SU-DHL-6 (cell line): Measurements from ENCODE around the gene ACP2.
"Not testable (repeated sequence)": the region's sequence is repeated elsewhere in the genome, so short reads cannot be mapped to it uniquely, and the experiment has no call there.

ENCODE experiments used
- H2AFZ ChIP-seq: fragments of 200-600 bp; sonication (generic); 2 replicates; pipeline ENCODE4 v1.6.1; 2014; ENCODE audit warnings: low read depth, mild to moderate bottlenecking, moderate library complexity, mixed read lengths, antibody characterized with exemption, low read length; ENCODE audit not compliant: severe bottlenecking
- H3F3A ChIP-seq: fragments of 200-600 bp; shearing (Covaris generic); 2 replicates; pipeline ENCODE4 v1.6.0; 2016; ENCODE audit warnings: antibody characterized with exemption, mild to moderate bottlenecking; ENCODE audit not compliant: insufficient read depth
- H3K27ac ChIP-seq: fragments of 200-600 bp; sonication (generic); 2 replicates; pipeline ENCODE4 v1.5.1; 2016; ENCODE audit warnings: low read depth, mild to moderate bottlenecking, low read length, moderate library complexity, mixed read lengths
- H3K27me3 ChIP-seq: fragments of 200-600 bp; sonication (generic), shearing (Covaris generic); 2 replicates; pipeline ENCODE4 v1.6.0; 2014; ENCODE audit warnings: mild to moderate bottlenecking, low read length
- H3K36me3 ChIP-seq: fragments of 200-600 bp; sonication (generic); 2 replicates; pipeline ENCODE4 v1.6.1; 2014; ENCODE audit warnings: mild to moderate bottlenecking, low read length, mixed read lengths
- H3K4me2 ChIP-seq: fragments of 300-600, 200-600 bp; shearing (Covaris generic), sonication (generic); 2 replicates; pipeline ENCODE4 v1.6.0; 2014; ENCODE audit warnings: low read length, low read depth, mild to moderate bottlenecking; ENCODE audit not compliant: poor library complexity, severe bottlenecking
- H3K4me3 ChIP-seq: fragments of 200-600 bp; sonication (generic); 2 replicates; pipeline ENCODE4 v1.5.1; 2014; ENCODE audit warnings: antibody characterized with exemption, low read length, mild to moderate bottlenecking, mixed read lengths; ENCODE audit not compliant: insufficient read depth, poor library complexity, severe bottlenecking
- H3K79me2 ChIP-seq: fragments of 200-600 bp; sonication (generic); 2 replicates; pipeline ENCODE4 v1.6.1; 2014; ENCODE audit warnings: mild to moderate bottlenecking, low read length, moderate library complexity; ENCODE audit not compliant: insufficient read depth
- H3K9ac ChIP-seq: fragments of 200-600 bp; sonication (generic); 2 replicates; pipeline ENCODE4 v1.7.0; 2014; ENCODE audit warnings: mild to moderate bottlenecking, low read length
- H3K9me2 ChIP-seq: fragments of 200-600 bp; sonication (generic); replicated peaks from 2 replicates; pipeline ENCODE4 v1.6.1; 2014; ENCODE audit warnings: low read length; ENCODE audit not compliant: insufficient read depth
- H3K9me3 ChIP-seq: fragments of 200-600 bp; sonication (generic); 2 replicates; pipeline ENCODE4 v1.6.1; 2014; ENCODE audit warnings: low read length, mixed read lengths; ENCODE audit not compliant: insufficient read depth
- H4K20me1 ChIP-seq: fragments of 200-600 bp; sonication (generic); 2 replicates; pipeline ENCODE4 v1.6.1; 2014; ENCODE audit warnings: low read depth, mild to moderate bottlenecking, antibody characterized with exemption, low read length, moderate library complexity, mixed read lengths
- CTCF ChIP-seq: fragments of 200-600 bp; sonication (generic); IDR thresholded peaks from one replicate; pipeline ENCODE4 v1.5.1; 2017; ENCODE audit warnings: antibody characterized with exemption, mild to moderate bottlenecking, low read length, moderate library complexity; ENCODE audit not compliant: insufficient read depth, poor library complexity, severe bottlenecking
- EZH2phosphoT487 ChIP-seq: fragments of 200-600 bp; sonication (generic), shearing (Covaris generic); conservative IDR thresholded peaks from 2 replicates; pipeline ENCODE4 v1.6.1; 2018; ENCODE audit warnings: mild to moderate bottlenecking, antibody characterized with exemption, low read length, moderate library complexity, mixed read lengths

The ACP2 gene

GRCh38 chr11:47212938-47213337 lies 35.7 kb downstream of the ACP2 start:
- no peaks in the 10 kb centered on the region for H3K9me2 ChIP-seq
- no peak for TF ChIP-seq CTCF
- TF ChIP-seq EZH2phosphoT487 = no peak
- no peaks in the 10 kb centered on the region for H3K27me3 ChIP-seq
- no peaks in the 10 kb centered on the region for H3K36me3 ChIP-seq
- no peaks in the 10 kb centered on the region for H3K9me3 ChIP-seq
- no peaks in the 10 kb centered on the region for H4K20me1 ChIP-seq
- H2AFZ ChIP-seq = no peak overlapping the region
- H3K4me2 ChIP-seq = no peak overlapping the region
- H3K4me3 ChIP-seq = no peak overlapping the region
- no peak overlapping the region for H3K9ac ChIP-seq
- H3F3A ChIP-seq = peaks cover 17% of the 10 kb centered on the region
- H3K27ac ChIP-seq = no peak overlapping the region
- peaks cover 17% of the 10 kb centered on the region; the same call in 1 of the 2 replicates for H3K79me2 ChIP-seq

- TF ChIP-seq CTCF (no peak), EZH2phosphoT487 (no peak)
- no peaks in the 10 kb centered on the region for H3K9me3 ChIP-seq
- H3K4me2 ChIP-seq = no peak overlapping the region
- no peak overlapping the region for H3K4me3 ChIP-seq
- no peaks in the 10 kb centered on the region for H3F3A ChIP-seq
- no peaks in the 10 kb centered on the region for H3K9me2 ChIP-seq
- no peaks in the 10 kb centered on the region for H4K20me1 ChIP-seq
- H3K79me2 ChIP-seq = no peaks in the 10 kb centered on the region
- no peak overlapping the region for H3K27ac ChIP-seq
- H3K36me3 ChIP-seq = no peaks in the 10 kb centered on the region
- no peak overlapping the region for H3K9ac ChIP-seq
- no peaks in the 10 kb centered on the region for H3K27me3 ChIP-seq
- H2AFZ ChIP-seq = no peak overlapping the region
Observed at GRCh38 chr11:47208628-47209027, 40.0 kb downstream of the ACP2 start.

GRCh38 chr11:47208008-47208552 lies 40.5 kb downstream of the ACP2 start:
- H3K27me3 ChIP-seq, H3K4me2 ChIP-seq, H4K20me1 ChIP-seq, H3K9me2 ChIP-seq, H3K79me2 ChIP-seq, H3F3A ChIP-seq, H3K36me3 ChIP-seq, H2AFZ ChIP-seq, H3K9me3 ChIP-seq, H3K4me3 ChIP-seq, H3K9ac ChIP-seq, H3K27ac ChIP-seq: not testable (repeated sequence)

- Histone ChIP-seq H3K27me3 (no peaks in the 10 kb centered on the region), H3K9ac (no peak overlapping the region), H3K4me3 (no peak overlapping the region), H3K36me3 (no peaks in the 10 kb centered on the region), H3K4me2 (no peak overlapping the region), H3K9me3 (no peaks in the 10 kb centered on the region), H4K20me1 (no peaks in the 10 kb centered on the region), H2AFZ (no peak overlapping the region), H3K9me2 (no peaks in the 10 kb centered on the region), H3F3A (no peaks in the 10 kb centered on the region), H3K27ac (no peak overlapping the region), H3K79me2 (no peaks in the 10 kb centered on the region)
- TF ChIP-seq EZH2phosphoT487 = no peak
- no peak for TF ChIP-seq CTCF
Observed at GRCh38 chr11:47207459-47207858, 41.2 kb downstream of the ACP2 start.

GRCh38 chr11:47206577-47206976 lies 42.0 kb downstream of the ACP2 start:
- H3K36me3 ChIP-seq, H3K27me3 ChIP-seq, H3K4me3 ChIP-seq, H3K79me2 ChIP-seq, H4K20me1 ChIP-seq, H3K27ac ChIP-seq, H3K9ac ChIP-seq, H2AFZ ChIP-seq, H3F3A ChIP-seq, H3K9me2 ChIP-seq, H3K9me3 ChIP-seq, H3K4me2 ChIP-seq: not testable (repeated sequence)
